OCI-LY7 (cell line): ENCODE results near the gene PLA2G4A. TPM values are rescaled to one million over a fixed set of nuclear protein-coding genes. Genes with fewer than 3 reads are reported as not detected.

Experiments used
- BruUV-seq: library from RNA; stranded (reverse); fragments of 400-500 nt; replicated peaks from 2 replicates; lab custom pipeline; 2021; lab: Mats Ljungman, UMichigan
- CTCF ChIA-PET: fragments of 300-600 bp; sonication (Branson Sonifier 250); formaldehyde crosslinking; loops from one replicate; lab custom pipeline; 2022; ENCODE audit warnings: antibody characterized with exemption; ENCODE audit not compliant: unreplicated experiment; lab: Charles Lee
- POLR2A ChIA-PET: fragments of 300-600 bp; sonication (Branson Sonifier 250); formaldehyde crosslinking; loops from one replicate; lab custom pipeline; 2022; ENCODE audit warnings: antibody characterized with exemption; lab: Charles Lee
- DNase-seq: peaks from one replicate; pipeline ENCODE4 v3.0.0-alpha.2; 2015; ENCODE audit warnings: low spot score
- H2AFZ ChIP-seq: fragments of 200-600 bp; sonication (generic), shearing (Covaris generic); 2 replicates; pipeline ENCODE4 v1.6.1; 2014; ENCODE audit warnings: mild to moderate bottlenecking, antibody characterized with exemption, low read length, moderate library complexity
- H3K27ac ChIP-seq: fragments of 200-600 bp; sonication (generic); 2 replicates; pipeline ENCODE4 v1.5.1; 2014; ENCODE audit warnings: mixed run types, low read depth, mild to moderate bottlenecking, moderate library complexity, low read length, inconsistent platforms; ENCODE audit not compliant: poor library complexity, severe bottlenecking
- H3K36me3 ChIP-seq: fragments of 200-600 bp; sonication (generic); 2 replicates; pipeline ENCODE4 v1.6.1; 2014; ENCODE audit warnings: mild to moderate bottlenecking, antibody characterized with exemption, low read length, moderate library complexity, mixed read lengths; ENCODE audit not compliant: insufficient read depth
- H3K4me1 ChIP-seq: fragments of 200-600 bp; sonication (generic); 2 replicates; pipeline ENCODE4 v1.5.1; 2014; ENCODE audit warnings: mild to moderate bottlenecking, low read length; ENCODE audit not compliant: insufficient read depth, poor library complexity, severe bottlenecking
- H3K4me2 ChIP-seq: fragments of 200-600 bp; sonication (generic); 2 replicates; pipeline ENCODE4 v1.6.1; 2014; ENCODE audit warnings: mild to moderate bottlenecking, low read length
- H3K4me3 ChIP-seq: fragments of 200-600 bp; sonication (generic); 2 replicates; pipeline ENCODE4 v1.5.1; 2014; ENCODE audit warnings: mild to moderate bottlenecking, low read depth, low read length; ENCODE audit not compliant: poor library complexity, severe bottlenecking
- H3K79me2 ChIP-seq: fragments of 200-600 bp; sonication (generic); 2 replicates; pipeline ENCODE4 v1.6.1; 2016; ENCODE audit warnings: low read depth, mild to moderate bottlenecking, low read length, moderate library complexity, mixed read lengths; ENCODE audit not compliant: insufficient read depth
- H3K9me2 ChIP-seq: fragments of 200-600 bp; sonication (generic); 2 replicates; pipeline ENCODE4 v1.6.1; 2016; ENCODE audit warnings: mild to moderate bottlenecking, low read length, mixed read lengths; ENCODE audit not compliant: insufficient read depth
- H3K9me3 ChIP-seq: fragments of 200-600 bp; sonication (generic); 2 replicates; pipeline ENCODE4 v1.6.1; 2014; ENCODE audit warnings: mild to moderate bottlenecking, mixed run types, low read length, mixed read lengths
- H4K20me1 ChIP-seq: fragments of 200-600 bp; sonication (generic); 2 replicates; pipeline ENCODE4 v1.6.1; 2014; ENCODE audit warnings: mild to moderate bottlenecking, antibody characterized with exemption, low read length, moderate library complexity, mixed read lengths; ENCODE audit not compliant: insufficient read depth
- CTCF ChIP-seq: fragments of 200-600 bp; sonication (generic); conservative IDR thresholded peaks from 2 replicates; pipeline ENCODE4 v1.5.1; 2014; ENCODE audit warnings: mild to moderate bottlenecking, antibody characterized with exemption, low read length, moderate library complexity, mixed read lengths
- EZH2phosphoT487 ChIP-seq: fragments of 200-600 bp; sonication (generic); IDR thresholded peaks from 2 replicates; pipeline ENCODE4 v1.6.1; 2018; ENCODE audit warnings: low read depth, borderline replicate concordance, mild to moderate bottlenecking, mixed run types, antibody characterized with exemption, low read length, moderate library complexity, mixed read lengths
- intact Hi-C: fragments of 100-400 bp; cut with micrococcal nuclease; formaldehyde crosslinking; loops from one replicate; pipeline ENCODE4 v1.10.0; 2022; ENCODE audit not compliant: unreplicated experiment
- total RNA-seq, 2 experiments: library from RNA; depleted of rRNA in 1 of 2; stranded (reverse); fragments of >200 nt in 1 of 2; shearing (Covaris generic) in 1 of 2; gene quantifications; 2 replicates each; pipeline ENCODE4 v1.2.3, GENCODE V29; 2014 to 2022

Gene PLA2G4A
- total RNA-seq, 2 experiments from 2014 or later, result not detected

DNA sequence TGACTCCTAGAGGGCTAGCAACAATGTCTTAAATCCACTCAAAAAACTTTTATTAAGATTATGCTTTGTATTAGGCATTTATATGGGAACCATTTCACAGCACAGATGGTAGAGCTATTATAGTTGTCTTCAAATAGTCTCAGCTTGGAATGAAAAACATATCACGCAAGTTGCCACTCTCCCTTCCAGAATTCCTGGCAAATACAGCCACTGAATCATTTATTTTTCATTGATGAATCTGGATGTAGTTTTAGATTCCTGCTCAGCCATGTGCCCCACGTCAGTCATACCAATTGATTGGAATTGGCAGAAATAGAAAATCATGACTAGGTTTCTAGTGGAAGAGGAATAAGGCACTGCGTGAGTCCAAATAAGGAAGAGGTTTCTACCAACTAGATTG lies 165.2 kb downstream of the PLA2G4A start:
- Histone ChIP-seq H4K20me1 (no peaks in the 10 kb centered on the region), H3K9me3 (no peaks in the 10 kb centered on the region), H3K27ac (no peak overlapping the region), H3K4me1 (no peaks in the 10 kb centered on the region), H3K79me2 (no peaks in the 10 kb centered on the region), H2AFZ (no peak overlapping the region), H3K4me2 (no peak overlapping the region), H3K4me3 (no peak overlapping the region), H3K9me2 (no peaks in the 10 kb centered on the region), H3K36me3 (no peaks in the 10 kb centered on the region)
- ChIA-PET POLR2A (no interaction called here), CTCF (no interaction called here)
- intact Hi-C loops, result no loop called here
- no peak for TF ChIP-seq CTCF
- TF ChIP-seq EZH2phosphoT487, result no peak
- no peak for DNase-seq
- no TSS peak for BruUV-seq

- Histone ChIP-seq H3K9me2 (no peaks in the 10 kb centered on the region), H2AFZ (no peak overlapping the region), H3K27ac (no peak overlapping the region), H3K36me3 (no peaks in the 10 kb centered on the region), H3K4me2 (no peak overlapping the region), H3K79me2 (no peaks in the 10 kb centered on the region), H3K4me3 (no peak overlapping the region), H4K20me1 (no peaks in the 10 kb centered on the region), H3K9me3 (no peaks in the 10 kb centered on the region), H3K4me1 (no peaks in the 10 kb centered on the region)
- no TSS peak for BruUV-seq
- POLR2A ChIA-PET, result interaction anchor here (0.7 to 1.0 kb wide), 2 partner anchors 97 to 268 kb away, joined by 3 read pairs; no protein-coding TSS in a partner anchor
- intact Hi-C loops, result no loop called here
- CTCF ChIA-PET, result no interaction called here
- TF ChIP-seq CTCF (no peak), EZH2phosphoT487 (no peak)
- DNase-seq, result no peak
Observed at GRCh38 chr1:186994897-186995296, 166.1 kb downstream of the PLA2G4A start.

GRCh38 chr1:186996816-186997215 lies 168.1 kb downstream of the PLA2G4A start:
- intact Hi-C loops, result no loop called here
- Histone ChIP-seq H3K9me2 (no peaks in the 10 kb centered on the region), H3K9me3 (no peaks in the 10 kb centered on the region), H3K4me3 (no peak overlapping the region), H3K4me2 (no peak overlapping the region), H3K27ac (no peak overlapping the region), H4K20me1 (no peaks in the 10 kb centered on the region), H2AFZ (no peak overlapping the region), H3K4me1 (no peaks in the 10 kb centered on the region), H3K36me3 (no peaks in the 10 kb centered on the region), H3K79me2 (no peaks in the 10 kb centered on the region)
- no peak for DNase-seq
- TF ChIP-seq EZH2phosphoT487 (no peak), CTCF (no peak)
- BruUV-seq, result no TSS peak
- POLR2A ChIA-PET, result interaction anchor here (0.6 to 1.1 kb wide), 3 partner anchors 14 to 1146 kb away, joined by 4 read pairs; no protein-coding TSS in a partner anchor
- CTCF ChIA-PET, result no interaction called here
